ENCODE results near the gene ZBTB44.
"Not testable (repeated sequence)": the region's sequence is repeated elsewhere in the genome, so short reads cannot be mapped to it uniquely, and the experiment has no call there.

Gene ZBTB44

GRCh38 chr11:130198292-130198691 is 116.4 kb downstream of the ZBTB44 start:
- TF ChIP-seq ZNF274 (IDR thresholded peaks at IDR 0.05; ENCODE audit: low read depth, low read length): no peak
- no peak overlapping the region for H3K4me3 ChIP-seq (ENCODE audit: low read length)

GRCh38 chr11:130197386-130198035 is 117.2 kb downstream of the ZBTB44 start:
- no peak for TF ChIP-seq ZNF274 (IDR thresholded peaks at IDR 0.05; ENCODE audit: low read depth, low read length)
- no peak overlapping the region for H3K4me3 ChIP-seq (ENCODE audit: low read length)

- TF ChIP-seq ZNF274 (IDR thresholded peaks at IDR 0.05; ENCODE audit: low read depth, low read length): no peak
- H3K4me3 ChIP-seq (ENCODE audit: low read length): no peak overlapping the region
Observed at GRCh38 chr11:130194241-130195023, 120.3 kb downstream of the ZBTB44 start.

GRCh38 chr11:130193551-130193950 is 121.2 kb downstream of the ZBTB44 start:
- not testable (repeated sequence) for H3K4me3 ChIP-seq (ENCODE audit: low read length)

- TF ChIP-seq ZNF274 (IDR thresholded peaks at IDR 0.05; ENCODE audit: low read depth, low read length): no peak
Observed at GRCh38 chr11:130192845-130193267, 121.9 kb downstream of the ZBTB44 start.

GRCh38 chr11:130191896-130192295 is 122.8 kb downstream of the ZBTB44 start:
- TF ChIP-seq ZNF274 (IDR thresholded peaks at IDR 0.05; ENCODE audit: low read depth, low read length): no peak
- H3K4me3 ChIP-seq (ENCODE audit: low read length): no peak overlapping the region

More at GRCh38 chr11:130192845-130193267, 121.9 kb downstream of the ZBTB44 start:
- H3K4me3 ChIP-seq (ENCODE audit: low read length): no peak overlapping the region

GRCh38 chr11:130190371-130190881 is 124.3 kb downstream of the ZBTB44 start:
- no peak for TF ChIP-seq ZNF274 (IDR thresholded peaks at IDR 0.05; ENCODE audit: low read depth, low read length)
- H3K4me3 ChIP-seq (ENCODE audit: low read length): no peak overlapping the region

- TF ChIP-seq ZNF274 (IDR thresholded peaks at IDR 0.05; ENCODE audit: low read depth, low read length): no peak
- no peak overlapping the region for H3K4me3 ChIP-seq (ENCODE audit: low read length)
Observed at GRCh38 chr11:130189492-130190210, 125.1 kb downstream of the ZBTB44 start.

- H3K4me3 ChIP-seq (ENCODE audit: low read length): no peak overlapping the region
- TF ChIP-seq ZNF274 (IDR thresholded peaks at IDR 0.05; ENCODE audit: low read depth, low read length): no peak
Observed at GRCh38 chr11:130188585-130189347, 126.0 kb downstream of the ZBTB44 start.

- no peak for TF ChIP-seq ZNF274 (IDR thresholded peaks at IDR 0.05; ENCODE audit: low read depth, low read length)
- H3K4me3 ChIP-seq (ENCODE audit: low read length): no peak overlapping the region
Observed at GRCh38 chr11:130188047-130188446, 126.7 kb downstream of the ZBTB44 start.

- H3K4me3 ChIP-seq (ENCODE audit: low read length): no peak overlapping the region
- no peak for TF ChIP-seq ZNF274 (IDR thresholded peaks at IDR 0.05; ENCODE audit: low read depth, low read length)
Observed at GRCh38 chr11:130187096-130187495, 127.6 kb downstream of the ZBTB44 start.

- TF ChIP-seq ZNF274 (IDR thresholded peaks at IDR 0.05; ENCODE audit: low read depth, low read length): no peak
- H3K4me3 ChIP-seq (ENCODE audit: low read length): no peak overlapping the region
Observed at GRCh38 chr11:130183878-130184610, 130.7 kb downstream of the ZBTB44 start.

Measured in GM08714 (cell line).